Astrocyte of the cerebellum (primary cell): Measurements from ENCODE around the gene PPP2R5C.

Experiments
- DNase-seq: peaks from one replicate; pipeline ENCODE4 v3.0.0-alpha.2; 2011; ENCODE audit warnings: low read depth
- H3K4me3 ChIP-seq: 2 replicates; pipeline ENCODE4 v1.5.1; 2011; ENCODE audit warnings: mild to moderate bottlenecking, low read depth, low read length, moderate library complexity
- in situ Hi-C: cut with HindIII; loops from 2 replicates; pipeline ENCODE4 v1.10.0; 2017; ENCODE audit warnings: low sequenced_read_pairs
- TF ChIP-seq, protein P1 (sequence below): IDR thresholded peaks from 2 replicates; pipeline ENCODE4 v1.5.1; 2012; ENCODE audit warnings: low read length, low read depth, moderate library complexity, mild to moderate bottlenecking; ENCODE audit errors: missing control alignments

Gene PPP2R5C

DNA sequence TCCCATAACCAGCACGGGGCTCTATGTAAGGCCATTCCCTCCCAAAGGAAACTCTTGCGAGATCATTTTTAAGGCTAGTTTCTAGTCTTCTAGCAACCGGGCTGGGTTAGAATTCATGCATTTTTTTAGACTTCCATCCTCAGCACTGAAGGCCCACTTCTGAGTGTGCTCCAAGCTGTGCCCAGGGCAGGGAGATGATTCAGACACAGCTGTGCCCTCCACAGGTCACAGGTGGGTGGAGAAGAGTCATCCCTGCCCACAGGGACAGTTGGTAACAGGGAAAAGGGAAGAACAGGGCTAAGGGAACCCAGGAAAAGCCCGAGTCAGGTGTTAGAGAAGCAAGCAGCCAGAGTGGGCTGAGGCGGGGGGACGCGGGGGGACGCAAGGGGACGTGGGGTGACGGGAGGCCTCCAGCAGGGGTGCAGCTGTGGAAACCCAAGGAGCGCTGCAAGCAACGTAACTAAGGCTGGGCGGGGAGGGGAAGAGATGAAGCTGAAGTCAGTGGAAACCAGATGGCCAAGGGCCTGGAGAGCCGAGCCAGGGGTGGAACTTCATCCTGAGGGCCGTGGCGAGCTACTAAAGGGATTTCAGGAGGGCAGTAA is 27.2 kb upstream of the PPP2R5C start:
- in situ Hi-C loops = no loop called here
- no peak for DNase-seq
- TF ChIP-seq, protein P1, sequence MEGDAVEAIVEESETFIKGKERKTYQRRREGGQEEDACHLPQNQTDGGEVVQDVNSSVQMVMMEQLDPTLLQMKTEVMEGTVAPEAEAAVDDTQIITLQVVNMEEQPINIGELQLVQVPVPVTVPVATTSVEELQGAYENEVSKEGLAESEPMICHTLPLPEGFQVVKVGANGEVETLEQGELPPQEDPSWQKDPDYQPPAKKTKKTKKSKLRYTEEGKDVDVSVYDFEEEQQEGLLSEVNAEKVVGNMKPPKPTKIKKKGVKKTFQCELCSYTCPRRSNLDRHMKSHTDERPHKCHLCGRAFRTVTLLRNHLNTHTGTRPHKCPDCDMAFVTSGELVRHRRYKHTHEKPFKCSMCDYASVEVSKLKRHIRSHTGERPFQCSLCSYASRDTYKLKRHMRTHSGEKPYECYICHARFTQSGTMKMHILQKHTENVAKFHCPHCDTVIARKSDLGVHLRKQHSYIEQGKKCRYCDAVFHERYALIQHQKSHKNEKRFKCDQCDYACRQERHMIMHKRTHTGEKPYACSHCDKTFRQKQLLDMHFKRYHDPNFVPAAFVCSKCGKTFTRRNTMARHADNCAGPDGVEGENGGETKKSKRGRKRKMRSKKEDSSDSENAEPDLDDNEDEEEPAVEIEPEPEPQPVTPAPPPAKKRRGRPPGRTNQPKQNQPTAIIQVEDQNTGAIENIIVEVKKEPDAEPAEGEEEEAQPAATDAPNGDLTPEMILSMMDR = no peak
- no peak overlapping the region for H3K4me3 ChIP-seq

DNA sequence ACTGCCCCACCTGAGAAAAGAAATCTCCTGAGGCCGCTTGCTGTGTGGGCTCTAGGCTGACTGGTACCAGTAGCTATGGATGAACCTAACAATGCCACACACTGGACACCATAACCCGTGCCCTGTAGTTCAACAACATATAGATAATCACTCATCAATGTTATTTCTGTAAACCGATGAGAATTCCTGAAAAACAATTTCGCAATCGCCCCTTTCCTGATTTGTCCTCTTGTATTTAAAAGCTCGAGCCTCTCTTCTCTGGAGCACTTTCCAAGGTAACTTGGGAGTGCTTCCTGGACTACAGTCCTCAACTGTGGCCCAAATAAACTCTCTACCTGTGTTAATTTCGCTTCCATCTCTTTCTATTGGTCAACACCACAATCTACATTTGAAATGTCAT is 26.1 kb upstream of the PPP2R5C start:
- H3K4me3 ChIP-seq = no peak overlapping the region
- TF ChIP-seq, protein P1 = no peak
- DNase-seq = no peak
- in situ Hi-C loops = no loop called here

DNA sequence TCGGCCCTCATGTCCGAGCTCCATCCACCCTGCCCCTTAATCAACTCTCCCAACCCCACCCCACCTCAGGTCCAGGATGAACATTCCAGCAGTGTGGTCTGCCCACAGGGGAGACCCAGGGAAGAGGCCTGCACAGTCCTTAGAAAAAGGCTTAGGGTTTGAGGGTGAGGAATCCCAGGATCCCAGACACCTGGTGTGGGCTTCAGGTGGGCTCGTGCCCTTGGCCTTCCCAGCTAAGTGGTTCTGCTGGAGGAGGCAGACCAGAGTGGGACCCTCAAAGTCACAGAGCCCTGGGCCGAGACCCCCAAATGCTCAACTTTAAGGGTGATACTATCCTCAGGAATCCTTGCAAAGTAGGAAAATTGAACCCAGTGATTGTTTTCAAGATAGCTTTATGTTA is 25.4 kb upstream of the PPP2R5C start:
- no peak overlapping the region for H3K4me3 ChIP-seq
- in situ Hi-C loops = no loop called here
- TF ChIP-seq, protein P1 = no peak
- no peak for DNase-seq

DNA sequence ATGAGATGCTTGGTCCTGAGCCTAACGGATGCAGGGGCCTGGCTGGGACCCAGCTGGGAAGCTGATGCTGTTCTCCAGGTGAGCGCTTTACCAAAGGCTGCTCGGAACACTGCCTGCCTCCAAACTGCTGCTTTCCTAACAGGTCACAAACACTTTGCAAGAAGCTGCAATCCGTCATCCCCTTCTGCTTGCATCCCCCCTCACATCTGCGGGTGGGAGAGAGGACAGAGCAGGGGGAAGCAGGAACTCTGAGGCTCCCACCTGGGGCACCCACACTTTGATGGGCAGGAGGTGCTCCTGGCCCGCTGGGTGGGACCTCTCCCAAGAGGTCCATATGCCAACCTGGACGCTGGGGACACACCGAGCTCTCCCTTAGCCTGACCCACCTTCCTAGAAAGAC is 24.9 kb upstream of the PPP2R5C start:
- TF ChIP-seq, protein P1 = no peak
- H3K4me3 ChIP-seq = no peak overlapping the region
- in situ Hi-C loops = no loop called here
- DNase-seq = no peak

DNA sequence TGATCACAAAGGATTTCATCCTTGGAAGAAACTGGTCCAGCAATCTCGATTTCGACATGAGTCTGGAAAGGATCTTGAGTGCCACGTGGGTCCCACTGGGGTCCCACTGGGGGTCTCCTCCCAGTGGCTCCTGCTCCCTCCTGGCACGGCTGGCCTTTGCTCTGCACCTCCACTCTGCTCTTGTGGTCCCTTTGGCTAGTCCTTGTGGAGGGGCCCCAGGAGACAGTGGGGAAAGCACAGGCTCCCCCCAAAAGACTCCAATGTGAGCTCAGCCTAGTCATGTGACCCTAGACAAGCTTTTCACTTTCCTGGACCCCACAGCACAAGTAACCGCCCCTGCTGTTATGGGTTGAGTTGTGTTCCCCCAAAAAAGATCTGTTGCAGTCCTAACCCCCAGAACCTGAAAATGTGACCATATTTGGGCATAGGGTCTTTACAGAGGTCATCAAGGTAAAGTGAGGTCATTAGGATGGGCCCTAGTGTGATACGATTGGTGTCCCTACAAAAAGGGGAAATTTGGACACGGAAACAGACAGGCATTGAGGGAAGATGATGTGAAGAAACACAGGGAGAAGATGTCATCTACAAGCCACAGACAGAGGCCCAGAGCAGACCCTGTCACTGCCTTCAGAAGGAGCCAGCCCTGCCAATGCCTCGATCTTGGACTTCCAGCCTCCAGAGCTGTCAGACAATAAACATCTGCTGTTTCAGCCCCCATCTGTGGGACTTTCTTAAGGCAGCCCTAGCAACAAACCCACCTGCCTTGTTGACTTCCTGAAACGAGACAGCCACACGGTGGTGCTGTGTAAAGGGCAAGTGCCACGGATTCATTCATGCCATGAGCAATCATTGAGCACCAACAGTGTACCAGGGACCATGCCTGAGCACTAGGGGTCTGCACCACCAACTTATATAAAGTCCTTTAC is 23.8 kb upstream of the PPP2R5C start:
- no peak overlapping the region for H3K4me3 ChIP-seq
- no peak for DNase-seq
- in situ Hi-C loops = no loop called here
- TF ChIP-seq, protein P1 = no peak

DNA sequence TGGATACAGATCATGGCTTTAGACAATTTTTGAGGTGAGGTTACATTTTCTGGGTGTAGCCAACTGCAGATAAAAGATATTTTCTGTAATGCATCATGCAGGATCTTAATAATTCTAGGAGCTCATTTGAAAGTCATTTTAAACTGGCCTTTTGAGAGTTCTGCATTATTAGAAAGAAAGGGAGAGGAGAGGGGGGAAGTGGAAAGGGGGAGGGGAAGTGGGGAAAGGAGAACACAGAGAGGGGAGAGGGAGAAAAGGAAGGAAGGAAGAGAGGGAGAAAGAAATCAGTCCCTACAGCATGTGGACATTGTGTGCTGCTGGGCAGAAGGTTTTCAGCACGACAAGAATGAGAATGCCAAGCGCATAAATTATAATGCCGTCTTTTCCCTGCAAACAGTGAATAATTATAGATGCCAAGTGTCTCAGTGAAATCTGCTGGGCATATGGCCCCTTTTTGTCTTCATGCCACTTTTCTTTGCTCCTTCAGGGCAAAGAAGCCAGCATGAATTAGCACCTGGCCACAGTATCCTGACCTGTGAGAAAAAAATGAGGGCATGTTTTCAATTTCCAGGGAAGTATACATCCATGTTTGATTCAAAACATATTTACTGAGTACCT is 22.7 kb upstream of the PPP2R5C start:
- no peak overlapping the region for H3K4me3 ChIP-seq
- in situ Hi-C loops = no loop called here
- DNase-seq = no peak
- TF ChIP-seq, protein P1 = no peak
